ENCODE data around the gene MARCHF6. TPM values are rescaled to one million over a fixed set of nuclear protein-coding genes. Genes with fewer than 3 reads are reported as not detected.

The MARCHF6 gene
- total and polyA plus RNA-seq, 9 of the 15 experiments (the other 6 are each of a cell fraction or from before 2014, with no cell fraction given): 74.1 to 456 (median 116) TPM

DNA sequence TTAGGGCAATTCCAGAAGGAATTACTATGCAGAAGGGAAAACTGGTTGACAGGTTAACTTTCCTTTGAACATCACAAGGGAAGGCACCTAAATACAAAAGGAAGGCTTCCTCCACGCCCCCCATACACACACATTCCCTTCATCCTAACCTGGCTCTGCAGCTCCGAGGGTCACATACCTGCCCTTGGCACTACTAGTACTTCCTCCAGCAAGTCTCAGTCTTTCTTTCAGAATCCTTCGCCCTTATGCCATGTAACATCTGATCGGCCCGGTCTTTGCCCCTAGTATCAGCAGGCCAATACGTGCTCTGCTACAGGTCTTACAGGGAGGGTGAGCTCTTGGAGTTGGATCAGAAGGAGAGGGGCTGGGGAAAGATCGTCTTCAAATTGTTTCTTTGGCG is 1.6 kb upstream of the MARCHF6 start:
- intact Hi-C loops (cut with micrococcal nuclease) (loop anchor here (1.0 to 10.0 kb wide), 4 partner anchors 13 to 153 kb away; partner anchors contain the start of gene CCT5), in situ Hi-C loops (cut with MboI) (no loop called here)
- POLR2A ChIA-PET: interaction anchor here (0.8 to 4.0 kb wide), 10 partner anchors 8 to 102 kb away, joined by 3 to 38 read pairs (median 10); partner anchors contain the start of genes ATPSCKMT and CCT5
- Histone ChIP-seq H3K4me2 (ENCODE audit: insufficient read depth, low read length) (peak overlapping the region; percentile 95), H3K9me3 (replicated peaks; ENCODE audit: control insufficient read depth, insufficient read depth, low read depth, low read length) (no peaks in the 10 kb centered on the region), H3K27ac (ENCODE audit: extremely low read depth, low read depth, low read length) (peak overlapping the region; percentile 96), H3K79me2 (ENCODE audit: control insufficient read depth, insufficient read depth, low read length) (peaks cover 58% of the 10 kb centered on the region), H2AFZ (ENCODE audit: low read depth, low read length) (peak overlapping the region; percentile 86), H3K9me1 (ENCODE audit: control insufficient read depth, insufficient read depth, low read length) (no peaks in the 10 kb centered on the region), H3K27me3 (ENCODE audit: control insufficient read depth in 2 of 2, insufficient read depth in 2 of 2, low read length in 2 of 2) (no peaks in the 10 kb centered on the region), H3K4me3 (peak overlapping the region; percentile 60), H3K4me1 (replicated peaks in 1 of 2; ENCODE audit: control insufficient read depth in 2 of 2, insufficient read depth in 2 of 2, low read length in 2 of 2) (peaks cover 21 to 22% of the 10 kb centered on the region in 2 experiments), H4K20me1 (replicated peaks; ENCODE audit: control insufficient read depth, insufficient read depth, low read length) (peaks cover 19% of the 10 kb centered on the region; the same call in 1 of the 2 replicates), H3K9ac (ENCODE audit: insufficient read depth in 1 of 2, low read depth in 2 of 2, low read length in 2 of 2) (peak overlapping the region; percentile 84 to 93), H3K36me3 (ENCODE audit: control insufficient read depth, insufficient read depth, low read length) (peaks cover 10% of the 10 kb centered on the region; the same call in 2 of the 3 replicates)
- DNase-seq (ENCODE audit: extremely low read depth in 1 of 4, low spot score in 3 of 4) (peak in 1 of 4 experiments; percentile 51), ATAC-seq (0 out of 3 replicates have a peak, but pooled peaks have one; percentile 2), FAIRE-seq (no peak)
- no TSS peak for BruUV-seq (replicated peaks)
- 9% methylated on average over 8 of the region's 8 CpGs for WGBS (ENCODE audit: insufficient coverage, low coverage, missing lambda C conversion rate)
- CTCF ChIA-PET (ENCODE audit: low intra/inter-chr PET ratio): interaction anchor here (0.6 kb wide), 1 partner anchor 27 kb away, joined by 4 read pairs; no protein-coding TSS in a partner anchor
- TF ChIP-seq ZNF696 (CRISPR knock-in tag; conservative IDR thresholded peaks at IDR 0.05) (no peak), GATAD2A (IDR thresholded peaks at IDR 0.05) (peak; percentile 31; the same call in 1 of the 2 replicates), MIER1 (IDR thresholded peaks at IDR 0.05; ENCODE audit: low read depth) (0 out of 2 replicates have a peak, but pooled peaks have one; percentile 11), RBBP5 (IDR thresholded peaks at IDR 0.05; ENCODE audit: borderline replicate concordance, insufficient read depth, low read length, poor library complexity, severe bottlenecking) (no peak), NR4A1 (CRISPR knock-in tag; IDR thresholded peaks at IDR 0.05) (no peak), NR4A1 (tag; IDR thresholded peaks at IDR 0.05) (0 out of 2 replicates have a peak, but pooled peaks have one; percentile 24), ZNF589 (CRISPR knock-in tag; IDR thresholded peaks at IDR 0.05; ENCODE audit: low read depth) (0 out of 2 replicates have a peak, but pooled peaks have one; percentile 14), EP400 (IDR thresholded peaks at IDR 0.05) (0 out of 2 replicates have a peak, but pooled peaks have one; percentile 17), SIN3B (IDR thresholded peaks at IDR 0.05; ENCODE audit: low read depth) (0 out of 2 replicates have a peak, but pooled peaks have one; percentile 1)
- TF ChIP-seq, protein P1, sequence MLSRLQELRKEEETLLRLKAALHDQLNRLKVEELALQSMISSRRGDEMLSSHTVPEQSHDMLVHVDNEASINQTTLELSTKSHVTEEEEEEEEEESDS (CRISPR knock-in tag; IDR thresholded peaks at IDR 0.05): no peak
- TF ChIP-seq, protein P2, sequence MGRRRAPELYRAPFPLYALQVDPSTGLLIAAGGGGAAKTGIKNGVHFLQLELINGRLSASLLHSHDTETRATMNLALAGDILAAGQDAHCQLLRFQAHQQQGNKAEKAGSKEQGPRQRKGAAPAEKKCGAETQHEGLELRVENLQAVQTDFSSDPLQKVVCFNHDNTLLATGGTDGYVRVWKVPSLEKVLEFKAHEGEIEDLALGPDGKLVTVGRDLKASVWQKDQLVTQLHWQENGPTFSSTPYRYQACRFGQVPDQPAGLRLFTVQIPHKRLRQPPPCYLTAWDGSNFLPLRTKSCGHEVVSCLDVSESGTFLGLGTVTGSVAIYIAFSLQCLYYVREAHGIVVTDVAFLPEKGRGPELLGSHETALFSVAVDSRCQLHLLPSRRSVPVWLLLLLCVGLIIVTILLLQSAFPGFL (CRISPR knock-in tag; IDR thresholded peaks at IDR 0.05): peak; percentile 89; the same call in 1 of the 2 replicates
- TF ChIP-seq, protein P3, sequence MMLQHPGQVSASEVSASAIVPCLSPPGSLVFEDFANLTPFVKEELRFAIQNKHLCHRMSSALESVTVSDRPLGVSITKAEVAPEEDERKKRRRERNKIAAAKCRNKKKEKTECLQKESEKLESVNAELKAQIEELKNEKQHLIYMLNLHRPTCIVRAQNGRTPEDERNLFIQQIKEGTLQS (IDR thresholded peaks at IDR 0.05): no peak
- TF ChIP-seq, protein P3 (CRISPR knock-in tag; conservative IDR thresholded peaks at IDR 0.05): 0 out of 2 replicates have a peak, but pooled peaks have one; percentile 41
- TF ChIP-seq, protein P4, sequence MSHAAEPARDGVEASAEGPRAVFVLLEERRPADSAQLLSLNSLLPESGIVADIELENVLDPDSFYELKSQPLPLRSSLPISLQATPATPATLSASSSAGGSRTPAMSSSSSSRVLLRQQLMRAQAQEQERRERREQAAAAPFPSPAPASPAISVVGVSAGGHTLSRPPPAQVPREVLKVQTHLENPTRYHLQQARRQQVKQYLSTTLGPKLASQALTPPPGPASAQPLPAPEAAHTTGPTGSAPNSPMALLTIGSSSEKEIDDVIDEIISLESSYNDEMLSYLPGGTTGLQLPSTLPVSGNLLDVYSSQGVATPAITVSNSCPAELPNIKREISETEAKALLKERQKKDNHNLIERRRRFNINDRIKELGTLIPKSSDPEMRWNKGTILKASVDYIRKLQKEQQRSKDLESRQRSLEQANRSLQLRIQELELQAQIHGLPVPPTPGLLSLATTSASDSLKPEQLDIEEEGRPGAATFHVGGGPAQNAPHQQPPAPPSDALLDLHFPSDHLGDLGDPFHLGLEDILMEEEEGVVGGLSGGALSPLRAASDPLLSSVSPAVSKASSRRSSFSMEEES (CRISPR knock-in tag; IDR thresholded peaks at IDR 0.05): no peak
